Activated naive CD4-positive, alpha-beta T cell treated with anti-CD3 and anti-CD28 coated beads, Interleukin-2, amount 50 U/mL, for 24 hours (primary cell): ENCODE results near the gene SLC9A5.

Source experiments
- H3K27ac Mint-ChIP-seq: one replicate; pipeline ENCODE4 v1.8.0; 2021; ENCODE audit warnings: mild to moderate bottlenecking, mixed read lengths
- H3K27me3 Mint-ChIP-seq: one replicate; pipeline ENCODE4 v1.8.0; 2021; ENCODE audit warnings: mixed read lengths
- H3K36me3 Mint-ChIP-seq: one replicate; pipeline ENCODE4 v1.8.0; 2021; ENCODE audit warnings: mixed read lengths
- H3K4me1 Mint-ChIP-seq: one replicate; pipeline ENCODE4 v1.8.0; 2021; ENCODE audit warnings: mixed read lengths
- H3K4me3 Mint-ChIP-seq: one replicate; pipeline ENCODE4 v1.8.0; 2021; ENCODE audit warnings: mild to moderate bottlenecking, mixed read lengths
- H3K9me3 Mint-ChIP-seq: one replicate; pipeline ENCODE4 v1.8.0; 2021; ENCODE audit warnings: mixed read lengths

SLC9A5 gene

GRCh38 chr16:67245186-67245585 is 3.6 kb upstream of the SLC9A5 start:
- Mint-ChIP-seq H3K9me3 (no peaks in the 10 kb centered on the region), H3K27ac (no peak overlapping the region), H3K27me3 (no peaks in the 10 kb centered on the region), H3K36me3 (no peaks in the 10 kb centered on the region), H3K4me1 (peaks cover 57% of the 10 kb centered on the region), H3K4me3 (peak overlapping the region; percentile 86)

- Mint-ChIP-seq H3K36me3 (no peaks in the 10 kb centered on the region), H3K9me3 (no peaks in the 10 kb centered on the region), H3K4me1 (peaks cover 55% of the 10 kb centered on the region), H3K4me3 (peak overlapping the region; percentile 86), H3K27me3 (no peaks in the 10 kb centered on the region), H3K27ac (no peak overlapping the region)
Observed at GRCh38 chr16:67245674-67246080, 3.1 kb upstream of the SLC9A5 start.

- H3K9me3 Mint-ChIP-seq = no peaks in the 10 kb centered on the region
- peak overlapping the region; percentile 93 for H3K4me3 Mint-ChIP-seq
- H3K4me1 Mint-ChIP-seq = peaks cover 54% of the 10 kb centered on the region
- H3K27me3 Mint-ChIP-seq = no peaks in the 10 kb centered on the region
- H3K27ac Mint-ChIP-seq = no peak overlapping the region
- no peaks in the 10 kb centered on the region for H3K36me3 Mint-ChIP-seq
Observed at GRCh38 chr16:67246081-67246755, 2.6 kb upstream of the SLC9A5 start.

- Mint-ChIP-seq H3K27me3 (no peaks in the 10 kb centered on the region), H3K9me3 (no peaks in the 10 kb centered on the region), H3K27ac (no peak overlapping the region), H3K36me3 (no peaks in the 10 kb centered on the region), H3K4me1 (peaks cover 50% of the 10 kb centered on the region), H3K4me3 (peak overlapping the region; percentile 93)
Observed at GRCh38 chr16:67246756-67247191, 2.0 kb upstream of the SLC9A5 start.

- no peaks in the 10 kb centered on the region for H3K36me3 Mint-ChIP-seq
- H3K27me3 Mint-ChIP-seq = no peaks in the 10 kb centered on the region
- peak within 1 kb of the TSS; percentile 93 for H3K4me3 Mint-ChIP-seq
- H3K27ac Mint-ChIP-seq = peak within 1 kb of the TSS; percentile 93
- H3K4me1 Mint-ChIP-seq = peaks cover 49% of the 10 kb centered on the region
- H3K9me3 Mint-ChIP-seq = no peaks in the 10 kb centered on the region
Observed at GRCh38 chr16:67247192-67248072, 1.3 kb upstream of the SLC9A5 start, which contains the start of gene FHOD1. FHOD1 (minus strand) TSS chr16:67247481; CDS start chr16:67247410, 71 bp downstream.

- Mint-ChIP-seq H3K27ac (peak overlapping the region; percentile 93), H3K4me1 (peaks cover 45% of the 10 kb centered on the region), H3K9me3 (no peaks in the 10 kb centered on the region), H3K36me3 (no peaks in the 10 kb centered on the region), H3K4me3 (peak overlapping the region; percentile 93), H3K27me3 (no peaks in the 10 kb centered on the region)
Observed at GRCh38 chr16:67248073-67248400, 742 bp upstream of the SLC9A5 start.

- Mint-ChIP-seq H3K36me3 (no peaks in the 10 kb centered on the region), H3K27me3 (no peaks in the 10 kb centered on the region), H3K4me3 (peak overlapping the region; percentile 83), H3K4me1 (peaks cover 34% of the 10 kb centered on the region), H3K27ac (peak overlapping the region; percentile 86), H3K9me3 (no peaks in the 10 kb centered on the region)
Observed at GRCh38 chr16:67249178-67250044, 632 bp downstream of the SLC9A5 start.

- Mint-ChIP-seq H3K27ac (peak overlapping the region; percentile 86), H3K9me3 (no peaks in the 10 kb centered on the region), H3K4me1 (peaks cover 28% of the 10 kb centered on the region), H3K27me3 (no peaks in the 10 kb centered on the region), H3K4me3 (peak overlapping the region; percentile 83), H3K36me3 (no peaks in the 10 kb centered on the region)
Observed at GRCh38 chr16:67250045-67250327, 1.2 kb downstream of the SLC9A5 start.

GRCh38 chr16:67252609-67253497 is 4.1 kb downstream of the SLC9A5 start:
- Mint-ChIP-seq H3K4me3 (no peak overlapping the region), H3K27ac (no peak overlapping the region), H3K27me3 (peaks cover 4% of the 10 kb centered on the region), H3K4me1 (peaks cover 16% of the 10 kb centered on the region), H3K36me3 (no peaks in the 10 kb centered on the region), H3K9me3 (no peaks in the 10 kb centered on the region)

GRCh38 chr16:67254801-67255552 is 6.2 kb downstream of the SLC9A5 start:
- H3K9me3 Mint-ChIP-seq = no peaks in the 10 kb centered on the region
- peaks cover 3% of the 10 kb centered on the region for H3K4me1 Mint-ChIP-seq
- no peak overlapping the region for H3K27ac Mint-ChIP-seq
- peaks cover 4% of the 10 kb centered on the region for H3K27me3 Mint-ChIP-seq
- no peaks in the 10 kb centered on the region for H3K36me3 Mint-ChIP-seq
- H3K4me3 Mint-ChIP-seq = no peak overlapping the region

GRCh38 chr16:67255553-67256221 is 6.9 kb downstream of the SLC9A5 start:
- Mint-ChIP-seq H3K9me3 (no peaks in the 10 kb centered on the region), H3K36me3 (no peaks in the 10 kb centered on the region), H3K4me3 (no peak overlapping the region), H3K27me3 (peaks cover 4% of the 10 kb centered on the region), H3K4me1 (no peaks in the 10 kb centered on the region), H3K27ac (no peak overlapping the region)

GRCh38 chr16:67256701-67257230 is 8.0 kb downstream of the SLC9A5 start:
- H3K27ac Mint-ChIP-seq = no peak overlapping the region
- no peaks in the 10 kb centered on the region for H3K9me3 Mint-ChIP-seq
- H3K27me3 Mint-ChIP-seq = peaks cover 4% of the 10 kb centered on the region
- no peaks in the 10 kb centered on the region for H3K36me3 Mint-ChIP-seq
- no peaks in the 10 kb centered on the region for H3K4me1 Mint-ChIP-seq
- H3K4me3 Mint-ChIP-seq = no peak overlapping the region

GRCh38 chr16:67257486-67258160 is 8.8 kb downstream of the SLC9A5 start:
- H3K9me3 Mint-ChIP-seq = no peaks in the 10 kb centered on the region
- H3K36me3 Mint-ChIP-seq = no peaks in the 10 kb centered on the region
- H3K4me1 Mint-ChIP-seq = no peaks in the 10 kb centered on the region
- no peak overlapping the region for H3K4me3 Mint-ChIP-seq
- peaks cover 4% of the 10 kb centered on the region for H3K27me3 Mint-ChIP-seq
- H3K27ac Mint-ChIP-seq = no peak overlapping the region
